ENCODE results near the gene TOMM70.
A peak's percentile ranks its signal among the peaks of the same experiment; 100 is the strongest.
"Not testable (repeated sequence)": the region's sequence is repeated elsewhere in the genome, so short reads cannot be mapped to it uniquely, and the experiment has no call there.

The TOMM70 gene

DNA sequence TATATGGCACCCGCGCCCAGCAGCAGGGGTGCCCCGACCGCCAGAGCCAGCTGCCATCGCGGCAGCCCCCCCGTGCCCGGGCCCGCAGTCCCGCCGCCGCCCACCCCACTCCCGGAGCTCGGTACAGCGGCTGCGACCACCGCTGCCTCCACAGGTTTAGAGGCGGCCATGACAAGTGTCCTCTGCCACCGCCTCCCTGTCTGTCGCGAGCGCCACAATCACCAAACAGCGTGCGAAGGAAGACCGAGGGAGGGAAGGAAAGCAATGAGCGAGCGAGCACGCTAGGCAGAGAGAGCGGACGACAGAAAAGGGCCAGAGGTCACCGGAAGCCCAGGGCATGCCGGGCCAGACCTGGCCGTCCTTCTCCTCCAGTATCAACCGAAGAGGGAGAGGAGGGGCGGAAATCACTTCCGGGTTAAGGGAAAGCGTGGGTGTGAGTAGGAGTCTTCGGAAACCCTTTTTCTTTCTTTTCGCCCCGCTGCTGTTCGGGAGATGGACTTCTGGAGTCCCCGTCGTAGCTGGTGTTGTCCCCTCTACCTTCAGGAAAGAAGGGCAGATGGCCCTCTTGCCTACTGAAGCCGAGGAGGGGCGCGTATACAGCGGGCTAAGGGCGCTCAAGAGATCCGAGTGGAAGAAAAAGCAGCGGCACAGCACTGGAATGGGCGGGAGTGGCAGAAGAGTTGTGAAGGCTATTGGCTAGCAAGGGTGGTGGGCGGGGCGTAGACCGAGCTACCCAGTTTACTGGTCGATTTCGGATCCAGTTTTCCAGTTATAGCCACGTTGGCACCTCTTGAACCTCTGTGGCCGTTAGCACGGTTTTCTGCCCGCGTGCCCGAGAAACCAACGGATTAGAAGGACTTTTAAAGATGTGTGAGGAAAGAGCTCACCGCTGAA, at the start of gene TOMM70, which contains the start of gene LNP1:
Gene TOMM70, minus strand, starts transcription at position 310 of the 894 bp plus-strand sequence. Its CDS starts 140 bp downstream, at position 170.
Gene LNP1, plus strand, starts transcription at position 760 of the 894 bp plus-strand sequence. CDS start 28,191 bp downstream, outside the sequence.
- peaks cover 21% of the 10 kb centered on the region for H3K4me1 Mint-ChIP-seq
- ATAC-seq (ENCODE audit: low read depth): peak; percentile 85
- peak within 1 kb of the TSS; percentile 91 for H3K27ac Mint-ChIP-seq

DNA sequence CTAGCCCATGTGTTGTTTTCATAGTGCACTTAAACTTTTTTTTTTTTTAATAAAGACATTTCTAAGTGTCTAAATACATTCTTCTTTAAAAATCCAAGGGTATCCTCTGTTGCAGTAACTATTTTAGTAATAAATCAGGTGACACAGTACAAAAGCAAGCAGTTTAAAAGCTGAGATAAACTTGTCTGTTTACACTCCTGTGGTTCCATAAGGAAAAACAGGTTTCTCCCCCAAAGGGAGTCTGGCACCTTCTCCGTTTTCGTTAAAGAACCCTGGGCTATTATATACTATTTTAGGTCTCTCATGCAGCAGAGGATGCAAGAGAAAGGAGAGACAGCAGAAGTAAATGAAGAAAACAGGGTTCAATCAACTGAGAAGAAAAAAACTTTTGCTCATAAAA, 48.3 kb upstream of the TOMM70 start:
- Mint-ChIP-seq H3K27ac (no peak overlapping the region), H3K36me3 (no peaks in the 10 kb centered on the region), H3K4me1 (no peaks in the 10 kb centered on the region), H3K27me3 (no peaks in the 10 kb centered on the region), H3K9me3 (peaks cover 7% of the 10 kb centered on the region), H3K4me3 (no peak overlapping the region)
- no peak for ATAC-seq (ENCODE audit: low read depth)
- DNase-seq (ENCODE audit: low spot score in 2 of 2): no peak

More for the DNA sequence above, at the start of gene TOMM70, which contains the start of gene LNP1:
- no peaks in the 10 kb centered on the region for H3K9me3 Mint-ChIP-seq
- H3K4me3 Mint-ChIP-seq: peak within 1 kb of the TSS; percentile 98
- no peaks in the 10 kb centered on the region for H3K27me3 Mint-ChIP-seq
- peak; percentile 82 to 83 for DNase-seq (ENCODE audit: low spot score in 2 of 2)
- peaks cover 5% of the 10 kb centered on the region for H3K36me3 Mint-ChIP-seq

DNA sequence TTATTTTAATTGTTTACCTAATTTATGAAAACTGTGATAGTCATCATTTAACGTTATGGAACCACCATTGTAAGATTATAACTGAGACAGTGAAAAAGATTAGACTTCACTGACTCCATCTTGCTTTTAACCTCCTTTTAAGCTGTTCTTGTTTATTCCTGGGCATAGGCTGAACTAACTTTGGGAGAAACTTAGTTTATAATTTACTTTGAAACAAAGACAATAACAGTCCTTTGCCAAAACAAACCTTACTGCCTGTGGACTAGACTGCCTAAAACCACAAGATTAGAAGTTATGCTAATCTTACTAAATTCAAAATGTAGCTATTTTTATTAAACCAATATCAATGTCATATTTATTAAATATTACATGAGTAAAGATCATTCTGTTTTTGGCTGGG, 47.2 kb upstream of the TOMM70 start:
- H3K27me3 Mint-ChIP-seq: no peaks in the 10 kb centered on the region
- H3K27ac Mint-ChIP-seq: no peak overlapping the region
- no peaks in the 10 kb centered on the region for H3K36me3 Mint-ChIP-seq
- no peak overlapping the region for H3K4me3 Mint-ChIP-seq
- ATAC-seq (ENCODE audit: low read depth) (no peak), DNase-seq (ENCODE audit: low spot score in 2 of 2) (no peak)
- peaks cover 7% of the 10 kb centered on the region for H3K9me3 Mint-ChIP-seq
- H3K4me1 Mint-ChIP-seq: no peaks in the 10 kb centered on the region

DNA sequence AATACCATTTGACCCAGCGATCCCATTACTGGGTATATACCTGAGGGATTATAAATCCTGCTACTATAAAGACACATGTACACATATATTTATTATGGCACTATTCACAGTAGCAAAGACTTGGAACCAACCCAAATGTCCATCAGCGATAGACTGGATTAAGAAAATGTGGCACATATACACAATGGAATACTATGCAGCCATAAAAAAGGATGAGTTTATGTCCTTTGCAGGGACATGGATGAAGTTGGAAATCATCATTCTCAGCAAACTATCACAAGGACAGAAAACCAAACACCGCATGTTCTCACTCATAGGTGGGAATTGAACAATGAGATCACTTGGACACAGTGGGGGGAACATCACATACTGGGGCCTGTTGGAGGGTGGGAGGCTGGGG, 46.2 kb upstream of the TOMM70 start:
- H3K27me3 Mint-ChIP-seq; H3K4me3 Mint-ChIP-seq; H3K27ac Mint-ChIP-seq; ATAC-seq (ENCODE audit: low read depth); H3K9me3 Mint-ChIP-seq; H3K36me3 Mint-ChIP-seq; DNase-seq (ENCODE audit: low spot score in 2 of 2); H3K4me1 Mint-ChIP-seq: not testable (repeated sequence)

DNA sequence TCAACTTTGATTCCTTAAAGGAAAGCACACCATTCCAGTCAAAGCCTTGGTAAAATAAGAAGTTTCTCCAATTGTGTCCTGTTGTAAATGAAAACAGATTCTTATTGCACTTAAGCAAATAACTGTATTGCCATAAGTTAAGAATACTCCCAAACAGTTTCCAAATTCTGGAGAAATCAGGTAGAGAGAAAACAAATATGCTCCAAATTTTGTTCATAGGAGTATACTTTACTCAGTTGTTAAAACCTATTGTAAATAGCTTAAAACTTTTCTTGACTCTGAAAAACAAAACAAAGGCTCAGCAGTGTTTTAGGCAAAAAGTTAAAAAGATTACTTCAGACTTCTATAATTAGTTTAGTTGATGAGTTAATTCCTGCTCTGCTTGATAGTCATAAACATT, 42.8 kb upstream of the TOMM70 start:
- Mint-ChIP-seq H3K4me1 (no peaks in the 10 kb centered on the region), H3K9me3 (peaks cover 8% of the 10 kb centered on the region), H3K27ac (no peak overlapping the region), H3K36me3 (peaks cover 7% of the 10 kb centered on the region), H3K27me3 (no peaks in the 10 kb centered on the region), H3K4me3 (no peak overlapping the region)
- DNase-seq (ENCODE audit: low spot score in 2 of 2) (no peak), ATAC-seq (ENCODE audit: low read depth) (no peak)

DNA sequence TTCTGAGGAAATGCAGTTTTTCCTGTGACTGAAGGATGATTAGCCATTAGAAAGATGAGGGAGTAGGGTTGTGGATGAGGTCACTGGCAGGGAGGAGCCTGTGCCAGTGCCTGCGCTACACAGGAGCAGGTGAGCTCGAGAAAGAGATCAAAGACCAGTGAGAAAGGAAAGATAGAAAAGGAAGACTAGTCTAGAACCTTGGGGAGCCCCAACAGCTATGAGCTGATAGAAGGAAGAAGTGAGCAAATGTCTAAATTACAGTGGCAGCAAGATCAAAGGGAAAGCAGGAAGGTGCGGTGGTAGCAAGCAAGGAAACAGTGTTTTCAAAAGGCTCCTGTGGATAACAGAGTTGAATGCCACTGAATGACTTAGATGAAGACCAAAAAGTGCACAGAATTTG, 40.0 kb upstream of the TOMM70 start:
- H3K9me3 Mint-ChIP-seq: peaks cover 1% of the 10 kb centered on the region
- no peak for DNase-seq (ENCODE audit: low spot score in 2 of 2)
- no peak overlapping the region for H3K4me3 Mint-ChIP-seq
- H3K27ac Mint-ChIP-seq: no peak overlapping the region
- H3K36me3 Mint-ChIP-seq: peaks cover 7% of the 10 kb centered on the region
- H3K27me3 Mint-ChIP-seq: no peaks in the 10 kb centered on the region
- ATAC-seq (ENCODE audit: low read depth): no peak
- H3K4me1 Mint-ChIP-seq: no peaks in the 10 kb centered on the region

DNA sequence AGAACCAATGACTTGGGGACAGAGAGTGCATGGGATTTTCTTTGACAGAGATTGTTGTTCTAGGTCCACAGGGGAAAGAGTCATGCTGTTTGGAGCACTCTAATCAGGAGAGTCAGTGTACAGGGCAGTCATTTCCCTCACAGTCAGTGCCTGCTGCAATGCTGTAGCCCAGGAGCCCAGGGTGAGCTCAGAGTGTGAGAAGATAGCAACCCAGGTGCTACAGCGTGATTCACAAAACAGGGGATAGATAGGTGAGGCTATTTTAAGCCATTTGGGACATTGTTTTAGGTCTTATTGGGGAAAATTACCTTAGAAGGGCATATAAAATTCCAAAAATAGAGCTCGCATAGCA, 37.7 kb upstream of the TOMM70 start:
- H3K36me3 Mint-ChIP-seq: peaks cover 8% of the 10 kb centered on the region

DNA sequence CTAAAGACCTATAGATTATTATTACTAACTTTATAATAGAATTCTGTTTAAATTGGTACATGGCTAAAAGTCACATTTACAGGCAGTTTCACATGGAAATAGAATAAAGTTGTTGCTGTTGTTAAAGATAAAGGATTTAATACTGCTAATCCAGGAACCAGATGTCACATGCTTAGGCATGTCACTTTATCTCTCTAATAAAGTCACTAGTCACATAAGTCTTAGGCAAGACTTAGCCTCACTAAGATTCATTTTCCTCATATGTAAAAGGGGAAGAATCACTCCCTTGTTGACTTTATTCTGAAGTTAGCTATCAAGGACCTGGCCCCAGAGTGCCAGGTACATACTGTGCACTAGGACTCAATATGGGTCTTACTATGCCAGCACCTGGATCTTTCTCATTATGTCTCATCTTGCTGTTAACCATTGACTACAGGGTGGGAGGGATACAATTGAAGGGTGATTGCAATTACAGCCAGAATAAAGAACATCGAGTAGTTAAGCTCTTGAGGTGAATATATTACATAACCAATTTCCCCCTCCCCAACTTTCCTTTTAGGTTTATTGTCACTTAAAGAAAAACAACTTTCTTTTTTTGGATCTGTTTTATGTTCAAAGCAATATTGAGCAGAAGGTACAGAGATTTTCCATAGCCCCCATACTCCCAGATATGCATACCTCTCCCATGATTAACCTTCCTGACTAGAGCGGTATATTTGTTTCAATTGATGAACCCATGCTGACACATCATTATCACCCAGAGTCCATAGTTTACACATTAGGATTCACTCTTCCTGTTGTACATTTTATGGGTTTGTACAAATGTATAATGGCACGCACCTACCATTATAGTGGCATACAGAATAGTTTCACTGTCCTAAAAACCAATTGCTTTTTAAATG, 37.1 kb upstream of the TOMM70 start:
- ATAC-seq (ENCODE audit: low read depth) (no peak), DNase-seq (ENCODE audit: low spot score in 2 of 2) (no peak)
- Mint-ChIP-seq H3K4me1 (no peaks in the 10 kb centered on the region), H3K9me3 (peaks cover 2% of the 10 kb centered on the region), H3K4me3 (no peak overlapping the region), H3K27ac (no peak overlapping the region), H3K36me3 (peaks cover 12% of the 10 kb centered on the region), H3K27me3 (no peaks in the 10 kb centered on the region)

More for the DNA sequence above, 37.7 kb upstream of the TOMM70 start:
- no peaks in the 10 kb centered on the region for H3K4me1 Mint-ChIP-seq
- no peak overlapping the region for H3K4me3 Mint-ChIP-seq
- no peak for ATAC-seq (ENCODE audit: low read depth)
- no peak for DNase-seq (ENCODE audit: low spot score in 2 of 2)
- H3K9me3 Mint-ChIP-seq: peaks cover 2% of the 10 kb centered on the region
- H3K27ac Mint-ChIP-seq: no peak overlapping the region
- no peaks in the 10 kb centered on the region for H3K27me3 Mint-ChIP-seq

DNA sequence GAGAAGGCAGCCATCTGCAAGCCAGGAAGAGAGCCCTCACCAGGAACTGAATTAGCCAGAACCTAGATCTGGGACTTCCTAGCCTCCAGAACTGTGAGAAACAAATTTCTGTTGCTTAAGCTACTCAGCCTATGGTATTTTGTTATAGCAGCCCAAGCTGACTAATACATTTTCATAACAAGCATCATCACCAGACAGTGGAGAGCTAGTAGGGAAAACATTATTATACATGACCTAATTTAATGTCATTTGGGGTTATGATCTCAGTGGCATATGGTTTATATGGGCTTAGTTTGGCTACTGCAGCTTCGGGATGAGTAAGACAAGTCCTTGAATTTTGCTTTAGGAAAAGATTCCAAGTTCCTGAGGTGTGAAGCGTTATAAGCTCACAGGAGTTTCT, 36.1 kb upstream of the TOMM70 start:
- H3K4me1 Mint-ChIP-seq: no peaks in the 10 kb centered on the region
- H3K4me3 Mint-ChIP-seq: no peak overlapping the region
- H3K36me3 Mint-ChIP-seq: peaks cover 10% of the 10 kb centered on the region
- no peaks in the 10 kb centered on the region for H3K27me3 Mint-ChIP-seq
- H3K27ac Mint-ChIP-seq: no peak overlapping the region
- ATAC-seq (ENCODE audit: low read depth) (no peak), DNase-seq (ENCODE audit: low spot score in 2 of 2) (no peak)
- H3K9me3 Mint-ChIP-seq: peaks cover 1% of the 10 kb centered on the region

DNA sequence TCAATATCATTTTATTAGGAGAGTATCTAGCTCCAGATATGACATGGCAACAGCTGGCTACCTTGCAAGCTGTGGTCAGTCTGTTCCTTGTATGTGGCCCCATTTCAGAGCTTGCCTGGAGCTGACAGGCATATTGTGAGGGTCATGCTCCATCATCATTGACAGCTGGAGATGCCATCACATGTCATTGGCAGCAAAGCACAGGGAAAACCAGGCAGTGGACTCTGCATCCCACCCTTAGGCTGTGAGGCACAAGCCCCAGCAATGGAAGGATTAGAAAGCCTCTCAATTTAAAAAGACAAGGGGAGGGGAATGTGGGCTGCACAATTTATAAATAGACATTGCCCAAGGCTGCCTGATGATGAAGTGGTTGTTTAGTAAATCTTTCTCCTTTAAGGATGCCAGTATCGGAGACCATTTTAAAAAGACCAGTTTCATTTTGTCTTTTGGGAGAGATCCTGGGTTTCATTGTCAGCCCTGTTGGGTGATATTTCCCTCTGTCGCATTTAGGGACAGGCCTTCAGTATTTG, 28.4 kb upstream of the TOMM70 start:
- H3K9me3 Mint-ChIP-seq: no peaks in the 10 kb centered on the region
- H3K4me1 Mint-ChIP-seq: no peaks in the 10 kb centered on the region
- H3K27me3 Mint-ChIP-seq: peaks cover 2% of the 10 kb centered on the region
- no peak overlapping the region for H3K4me3 Mint-ChIP-seq
- H3K36me3 Mint-ChIP-seq: peaks cover 3% of the 10 kb centered on the region
- ATAC-seq (ENCODE audit: low read depth) (no peak), DNase-seq (ENCODE audit: low spot score in 2 of 2) (no peak)
- H3K27ac Mint-ChIP-seq: no peak overlapping the region

DNA sequence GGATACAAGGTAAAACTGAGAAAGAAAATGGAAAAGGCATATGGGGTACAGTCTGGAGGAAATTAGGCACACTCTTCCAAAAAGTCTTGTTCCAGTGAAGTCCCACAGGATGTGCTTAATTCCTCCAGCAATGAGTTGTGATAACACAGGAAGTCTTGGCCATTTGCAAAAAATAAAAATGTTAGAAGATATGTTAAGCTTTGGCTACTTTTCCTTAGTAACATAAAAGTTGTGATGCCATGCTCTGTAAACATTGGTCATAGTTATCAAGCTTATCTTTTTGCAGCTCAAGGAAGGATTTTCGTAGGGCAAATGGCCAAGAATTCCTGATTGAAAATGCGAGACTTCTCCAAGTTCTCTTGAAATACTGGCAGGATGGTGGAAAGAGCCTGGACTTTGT, 26.8 kb upstream of the TOMM70 start:
- no peaks in the 10 kb centered on the region for H3K9me3 Mint-ChIP-seq
- H3K27ac Mint-ChIP-seq: no peak overlapping the region
- ATAC-seq (ENCODE audit: low read depth) (no peak), DNase-seq (ENCODE audit: low spot score in 2 of 2) (no peak)
- H3K36me3 Mint-ChIP-seq: no peaks in the 10 kb centered on the region
- H3K4me1 Mint-ChIP-seq: no peaks in the 10 kb centered on the region
- H3K27me3 Mint-ChIP-seq: peaks cover 2% of the 10 kb centered on the region
- no peak overlapping the region for H3K4me3 Mint-ChIP-seq

DNA sequence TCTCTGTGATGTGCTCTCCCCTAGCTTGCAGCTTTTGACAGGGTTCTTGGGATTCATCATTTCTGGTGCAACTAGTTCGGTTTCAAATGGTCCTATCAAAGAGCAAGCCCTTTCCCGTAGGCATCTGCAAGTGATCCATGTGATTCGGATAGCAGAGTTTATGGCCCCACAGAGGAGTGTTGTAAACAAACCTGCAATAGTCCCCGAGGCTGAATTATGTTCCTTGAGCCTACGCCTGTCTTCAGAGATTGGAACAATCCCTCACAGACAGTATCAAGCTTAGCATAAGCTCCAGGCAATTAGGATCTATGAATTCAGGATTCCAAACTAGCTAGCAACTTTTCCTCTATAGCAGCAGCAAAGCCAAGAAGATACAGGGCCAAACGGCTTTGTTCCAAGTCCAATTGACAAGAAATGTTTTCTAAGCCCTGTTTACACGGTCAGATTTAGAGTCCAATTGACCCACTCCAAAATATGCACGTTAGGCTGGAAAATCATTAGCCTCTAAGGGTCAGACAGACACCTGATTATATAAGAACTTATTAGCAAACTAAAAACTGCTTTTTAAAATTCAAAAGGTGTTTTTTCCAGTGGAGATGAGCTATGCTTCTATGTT, 25.3 kb upstream of the TOMM70 start:
- Mint-ChIP-seq H3K27me3 (peaks cover 2% of the 10 kb centered on the region), H3K9me3 (no peaks in the 10 kb centered on the region), H3K4me3 (no peak overlapping the region), H3K27ac (no peak overlapping the region), H3K4me1 (no peaks in the 10 kb centered on the region), H3K36me3 (no peaks in the 10 kb centered on the region)
- no peak for DNase-seq (ENCODE audit: low spot score in 2 of 2)
- ATAC-seq (ENCODE audit: low read depth): no peak

DNA sequence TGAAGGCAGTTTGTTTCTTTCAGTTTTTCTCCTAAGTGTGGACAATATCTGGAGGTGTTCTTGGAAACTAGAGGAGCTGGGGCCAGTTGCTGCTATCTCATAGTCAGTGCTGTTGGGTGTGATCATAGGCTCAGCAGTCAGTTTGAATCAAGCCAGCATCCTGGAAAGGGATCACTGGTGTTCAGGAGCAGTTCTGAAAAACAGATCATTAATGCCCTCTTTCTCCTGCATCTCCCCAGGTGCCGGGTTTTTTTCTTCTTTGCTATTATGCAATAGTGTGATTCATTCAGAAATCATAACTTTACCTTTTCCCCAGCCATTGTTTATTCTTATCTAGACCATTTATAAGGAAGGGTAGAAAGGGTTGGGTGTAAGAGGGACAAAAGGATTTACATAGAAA, 24.4 kb upstream of the TOMM70 start:
- H3K27ac Mint-ChIP-seq: no peak overlapping the region
- no peak for ATAC-seq (ENCODE audit: low read depth)
- H3K4me3 Mint-ChIP-seq: no peak overlapping the region
- DNase-seq (ENCODE audit: low spot score in 2 of 2): no peak
- H3K27me3 Mint-ChIP-seq: peaks cover 2% of the 10 kb centered on the region
- H3K9me3 Mint-ChIP-seq: no peaks in the 10 kb centered on the region
- H3K36me3 Mint-ChIP-seq: no peaks in the 10 kb centered on the region
- no peaks in the 10 kb centered on the region for H3K4me1 Mint-ChIP-seq

DNA sequence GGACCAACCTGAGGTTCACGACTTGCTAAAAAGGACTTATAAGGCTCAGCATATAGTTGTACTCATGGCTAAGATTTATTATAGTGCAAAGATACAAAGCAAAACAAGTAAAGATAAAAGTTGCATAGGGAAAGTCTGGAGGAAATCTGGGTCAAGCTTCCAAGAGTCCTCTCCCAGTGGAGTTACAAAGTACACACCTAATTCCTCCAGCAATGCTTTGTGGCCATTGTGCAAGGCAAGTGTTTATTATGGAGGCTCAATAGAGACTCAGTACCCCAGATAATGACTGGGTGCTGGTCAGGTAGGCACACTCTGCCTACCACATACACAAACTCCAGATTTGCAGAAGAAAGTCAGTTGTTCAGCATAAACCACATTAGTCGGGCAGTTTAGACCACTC, 23.4 kb upstream of the TOMM70 start:
- Mint-ChIP-seq H3K27me3 (peaks cover 2% of the 10 kb centered on the region), H3K27ac (no peak overlapping the region), H3K4me1 (peaks cover 6% of the 10 kb centered on the region), H3K9me3 (no peaks in the 10 kb centered on the region), H3K36me3 (no peaks in the 10 kb centered on the region), H3K4me3 (no peak overlapping the region)
- ATAC-seq (ENCODE audit: low read depth): no peak
- DNase-seq (ENCODE audit: low spot score in 2 of 2): no peak

Data from memory B cell (primary cell).